Caco-2 (cell line): ENCODE measurements around the gene DPPA2. TPM values are rescaled to one million over a fixed set of nuclear protein-coding genes. Genes with fewer than 3 reads are reported as not detected.

Experiments
- BruUV-seq: library from RNA; stranded (reverse); fragments of 400-500 nt; replicated peaks from 2 replicates; lab custom pipeline; 2021; lab: Mats Ljungman, UMichigan
- CTCF ChIA-PET: fragments of 300-600 bp; sonication (Branson Sonifier 250); formaldehyde crosslinking; loops from one replicate; lab custom pipeline; 2022; ENCODE audit warnings: antibody characterized with exemption; lab: Charles Lee
- POLR2A ChIA-PET: fragments of 300-600 bp; sonication (Branson Sonifier 250); formaldehyde crosslinking; loops from one replicate; lab custom pipeline; 2022; ENCODE audit warnings: antibody characterized with exemption; lab: Charles Lee
- DNase-seq, 2 experiments: peaks; one replicate each; pipeline versions ENCODE4 v3.0.0 to v3.0.0-alpha.2; 2020 to 2022
- H3K27me3 ChIP-seq: replicated peaks from 2 replicates; pipeline ENCODE4 v1.6.0; 2011; ENCODE audit warnings: low read length; ENCODE audit not compliant: control insufficient read depth, insufficient read depth
- H3K36me3 ChIP-seq: 2 replicates; pipeline ENCODE4 v1.5.1; 2011; ENCODE audit warnings: low read length; ENCODE audit not compliant: control insufficient read depth, insufficient read depth
- H3K4me1 ChIP-seq: fragments of 250-450 bp; sonication (Bioruptor Pico); 2 replicates; pipeline ENCODE4 v1.5.1; 2020; ENCODE audit warnings: mild to moderate bottlenecking
- H3K4me3 ChIP-seq: 2 replicates; pipeline ENCODE4 v1.5.1; 2011; ENCODE audit warnings: low read depth, mild to moderate bottlenecking, control low read depth, low read length
- H3K9me3 ChIP-seq: fragments of 250-450 bp; sonication (Bioruptor Pico); 2 replicates; pipeline ENCODE4 v1.5.1; 2020; ENCODE audit warnings: mild to moderate bottlenecking, moderate library complexity
- H3K27ac Mint-ChIP-seq: one replicate; pipeline ENCODE4 v1.8.0; 2022; ENCODE audit warnings: mixed read lengths; ENCODE audit not compliant: unreplicated experiment
- H3K27me3 Mint-ChIP-seq: one replicate; pipeline ENCODE4 v1.8.0; 2022; ENCODE audit warnings: mixed read lengths; ENCODE audit not compliant: insufficient read depth, unreplicated experiment
- H3K36me3 Mint-ChIP-seq: one replicate; pipeline ENCODE4 v1.8.0; 2022; ENCODE audit warnings: mild to moderate bottlenecking, mixed read lengths; ENCODE audit not compliant: insufficient read depth, unreplicated experiment
- H3K4me1 Mint-ChIP-seq: one replicate; pipeline ENCODE4 v1.8.0; 2022; ENCODE audit warnings: low read depth, mixed read lengths; ENCODE audit not compliant: unreplicated experiment
- H3K4me3 Mint-ChIP-seq: one replicate; pipeline ENCODE4 v1.8.0; 2022; ENCODE audit warnings: mild to moderate bottlenecking, moderate library complexity, mixed read lengths; ENCODE audit not compliant: unreplicated experiment
- H3K9me3 Mint-ChIP-seq: one replicate; pipeline ENCODE4 v1.8.0; 2022; ENCODE audit warnings: mixed read lengths; ENCODE audit not compliant: unreplicated experiment
- CTCF ChIP-seq, 2 experiments: fragments of 200-600 bp in 1 of 2; IDR thresholded peaks; 1 replicate in 1 of 2; 2 replicates in 1 of 2; pipeline versions ENCODE4 v1.5.1 to v1.8.0; 2011 to 2022; ENCODE audit warnings: antibody characterized with exemption in 1 of 2, control low read depth in 1 of 2, inconsistent platforms in 1 of 2, low read depth in 1 of 2, low read length in 1 of 2, mild to moderate bottlenecking in 1 of 2, moderate library complexity in 1 of 2; ENCODE audit not compliant: insufficient read depth in 1 of 2, severe bottlenecking in 1 of 2, unreplicated experiment in 1 of 2
- intact Hi-C: fragments of 100-400 bp; cut with micrococcal nuclease; formaldehyde crosslinking; loops from one replicate; pipeline ENCODE4 v1.10.0; 2022; ENCODE audit not compliant: unreplicated experiment
- total RNA-seq: library from RNA; stranded (reverse); gene quantifications from 2 replicates; pipeline ENCODE4 v1.2.3, GENCODE V29; 2022

Gene DPPA2
- total RNA-seq, 1 experiment from 2014 or later: not detected

GRCh38 chr3:109254770-109255169 lies 61.5 kb downstream of the DPPA2 start:
- Mint-ChIP-seq H3K36me3 (no peaks in the 10 kb centered on the region), H3K9me3 (no peaks in the 10 kb centered on the region), H3K4me1 (no peaks in the 10 kb centered on the region), H3K27ac (no peak overlapping the region), H3K27me3 (no peaks in the 10 kb centered on the region), H3K4me3 (no peak overlapping the region)
- Histone ChIP-seq H3K36me3 (no peaks in the 10 kb centered on the region), H3K4me3 (no peak overlapping the region), H3K27me3 (no peaks in the 10 kb centered on the region), H3K4me1 (no peaks in the 10 kb centered on the region), H3K9me3 (no peaks in the 10 kb centered on the region)
- CTCF ChIA-PET: no interaction called here
- no peak for DNase-seq
- POLR2A ChIA-PET: no interaction called here
- BruUV-seq: no TSS peak
- TF ChIP-seq CTCF (IDR thresholded peaks at IDR 0.05; ENCODE audit: insufficient read depth in 1 of 2, low read depth in 1 of 2, low read length in 1 of 2, severe bottlenecking in 1 of 2, unreplicated experiment in 1 of 2): no peak
- intact Hi-C loops: no loop called here

GRCh38 chr3:109252641-109253040 lies 63.7 kb downstream of the DPPA2 start:
- Mint-ChIP-seq H3K36me3 (no peaks in the 10 kb centered on the region), H3K4me1 (no peaks in the 10 kb centered on the region), H3K4me3 (no peak overlapping the region), H3K27me3 (no peaks in the 10 kb centered on the region), H3K9me3 (no peaks in the 10 kb centered on the region), H3K27ac (no peak overlapping the region)
- no peak for TF ChIP-seq CTCF (IDR thresholded peaks at IDR 0.05; ENCODE audit: insufficient read depth in 1 of 2, low read depth in 1 of 2, low read length in 1 of 2, severe bottlenecking in 1 of 2, unreplicated experiment in 1 of 2)
- DNase-seq: no peak
- Histone ChIP-seq H3K4me1 (no peaks in the 10 kb centered on the region), H3K9me3 (no peaks in the 10 kb centered on the region), H3K36me3 (no peaks in the 10 kb centered on the region), H3K4me3 (no peak overlapping the region), H3K27me3 (no peaks in the 10 kb centered on the region)
- BruUV-seq: no TSS peak
- ChIA-PET CTCF (no interaction called here), POLR2A (no interaction called here)
- intact Hi-C loops: no loop called here

Other genes with a start within 250 kb of the DPPA2 start
- not detected in 2 replicates for gene MORC1, start 198.4 kb downstream of the DPPA2 start, total RNA-seq
- 0.48 and 0.81 TPM in 2 replicates for gene C3orf85, start 179.8 kb downstream of the DPPA2 start, total RNA-seq
- not detected in 2 replicates for gene DPPA4, start 21.0 kb upstream of the DPPA2 start, total RNA-seq